Measurements from ENCODE around the gene ADSS1.

DNA sequence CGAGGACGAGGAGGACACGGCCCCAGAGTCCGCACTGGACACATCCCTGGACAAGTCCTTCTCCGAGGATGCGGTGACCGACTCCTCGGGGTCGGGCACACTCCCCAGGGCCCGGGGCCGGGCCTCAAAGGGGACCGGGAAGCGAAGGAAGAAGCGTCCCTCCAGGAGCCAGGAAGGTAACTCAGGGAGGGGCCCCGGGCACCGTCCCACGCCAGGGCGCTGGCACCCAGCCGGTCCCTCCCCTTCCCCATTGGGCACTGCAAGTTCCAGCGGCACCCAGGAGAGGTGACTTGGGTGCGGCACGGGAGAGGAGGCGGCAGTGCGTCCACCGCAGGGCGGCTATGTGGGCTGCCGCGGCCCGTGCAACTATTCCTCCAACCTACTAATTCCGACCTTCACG lies 9.3 kb upstream of the ADSS1 start:
- TF ChIP-seq EZH2 (IDR thresholded peaks at IDR 0.05) (no peak), POLR2AphosphoS5 (IDR thresholded peaks at IDR 0.05; ENCODE audit: borderline replicate concordance, low read depth, low read length) (no peak)

Measured in SK-N-MC (cell line).